ENCODE results near the gene GRB2.
"Not testable (repeated sequence)": the region's sequence is repeated elsewhere in the genome, so short reads cannot be mapped to it uniquely, and the experiment has no call there.

The GRB2 gene

GRCh38 chr17:75315541-75316243, 89.8 kb downstream of the GRB2 start:
- no peak for DNase-seq

DNA sequence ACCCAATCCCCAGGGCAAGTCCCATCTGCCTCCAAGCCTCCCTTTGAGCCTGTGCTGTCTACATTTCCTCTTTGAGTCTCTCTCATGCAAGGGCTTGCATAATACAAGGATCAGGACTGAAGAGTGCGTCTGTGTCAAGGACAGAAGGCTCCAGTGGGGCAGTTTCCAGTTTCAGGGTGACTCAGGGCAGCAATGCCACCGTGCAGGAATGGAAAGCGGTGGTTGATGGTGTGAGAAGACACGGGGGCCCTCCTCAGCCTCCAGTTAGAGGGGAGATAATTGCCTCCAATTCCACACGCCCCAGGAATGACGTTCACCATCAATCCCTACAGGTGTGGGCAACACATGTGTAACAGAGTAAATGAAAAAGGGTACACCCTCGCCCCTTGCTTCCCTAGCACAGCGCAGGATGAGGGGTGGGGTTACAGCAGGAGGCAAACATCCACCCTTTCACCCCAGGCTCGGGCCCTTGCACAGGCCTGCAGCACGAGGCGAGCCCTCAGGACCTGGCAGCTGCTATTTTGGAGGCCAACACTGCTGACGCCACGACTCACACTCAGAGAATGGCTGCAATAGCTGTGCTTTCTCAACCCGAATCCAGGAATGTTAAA, 91.4 kb downstream of the GRB2 start:
- DNase-seq, result no peak

GRCh38 chr17:75308732-75309629, 96.5 kb downstream of the GRB2 start:
- no peak for DNase-seq

DNA sequence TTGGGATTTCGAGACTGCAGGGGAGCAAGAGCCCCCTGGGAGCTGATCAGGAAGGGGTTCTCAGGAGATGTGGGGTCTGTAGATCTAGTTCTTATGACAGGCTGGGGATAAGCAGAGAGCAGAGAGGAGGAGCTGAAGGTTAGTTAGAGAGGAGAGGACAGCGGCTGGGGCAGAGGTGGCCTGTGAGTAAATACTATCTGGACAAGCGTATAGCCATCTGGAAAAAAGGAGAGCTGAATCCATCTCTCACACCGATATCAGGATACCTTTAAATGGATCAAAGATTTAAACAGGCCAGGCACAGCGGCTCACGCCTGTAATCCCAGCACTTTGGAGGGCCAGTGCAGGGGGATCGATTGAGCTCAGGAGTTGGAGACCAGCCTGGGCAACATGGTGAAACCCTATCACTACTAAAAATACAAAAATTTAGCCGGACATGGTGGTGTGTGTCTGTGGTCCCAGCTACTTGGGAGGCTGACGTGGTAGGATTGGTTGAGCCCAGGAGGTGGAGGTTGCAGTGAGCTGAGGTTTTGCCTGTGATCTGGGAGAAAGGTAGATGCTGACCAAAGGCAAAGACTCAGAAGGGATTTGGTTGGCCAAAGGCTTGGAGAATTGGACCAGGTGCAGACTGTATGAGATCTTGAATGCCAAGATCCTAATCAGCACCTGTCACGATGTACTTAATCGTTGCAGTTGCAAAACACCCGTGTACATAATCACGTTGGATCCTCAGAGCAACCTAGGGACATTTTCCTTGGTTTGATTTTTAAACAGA, 97.3 kb downstream of the GRB2 start:
- DNase-seq, result no peak

DNA sequence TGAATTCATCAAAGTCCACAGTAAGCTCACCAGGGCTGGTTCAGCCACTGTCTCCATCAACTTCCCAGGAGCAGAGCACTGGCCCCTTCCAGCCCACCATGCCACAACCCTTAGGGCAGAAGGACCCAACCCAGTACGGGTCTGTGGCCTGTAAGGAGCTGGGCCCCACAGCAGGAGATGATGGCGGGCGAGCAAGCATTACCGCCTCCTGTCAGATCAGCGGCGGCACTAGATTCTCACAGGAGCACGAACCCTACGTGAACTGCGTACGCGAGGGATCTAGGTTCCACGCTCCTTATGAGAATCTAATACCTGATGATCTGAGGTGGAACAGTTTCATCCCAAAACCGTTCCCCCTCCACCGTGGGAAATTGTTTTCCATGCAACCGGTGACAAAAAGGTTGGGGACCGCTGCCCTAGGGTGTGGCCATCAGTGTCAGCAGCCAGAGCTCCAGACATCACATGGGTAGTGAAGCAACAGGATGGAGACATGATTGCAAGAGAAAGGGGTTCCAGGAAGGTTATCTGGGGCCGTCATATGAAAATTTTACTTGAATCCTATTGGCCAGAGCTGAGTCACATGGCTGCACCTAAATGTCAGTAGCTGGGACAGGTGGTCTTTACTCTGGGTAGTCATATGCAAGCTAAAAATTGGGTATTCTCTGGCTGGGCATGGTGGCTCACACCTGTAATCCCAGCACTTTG, 103.8 kb downstream of the GRB2 start:
- no peak for DNase-seq

- no peak for DNase-seq
These were observed 104.4 kb downstream of the GRB2 start for GRCh38 chr17:75301049-75301448.

DNA sequence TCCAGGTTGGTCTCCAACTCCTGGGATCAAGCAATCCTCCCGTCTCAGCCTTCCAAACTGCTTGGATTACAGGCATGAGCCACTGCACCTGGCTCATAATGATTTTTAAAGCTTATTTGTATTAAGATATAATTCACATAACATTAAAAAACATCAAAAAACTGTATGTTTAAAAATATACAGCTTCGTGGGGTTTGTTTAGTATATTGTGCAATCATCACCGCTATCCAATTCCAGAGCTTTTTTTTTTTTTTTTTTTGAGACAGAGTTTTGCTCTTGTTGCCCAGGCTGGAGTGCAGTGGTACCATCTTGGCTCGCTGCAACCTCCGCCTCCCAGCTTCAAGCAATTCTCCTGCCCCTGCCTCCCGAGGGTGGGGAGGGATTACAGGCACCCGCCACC, 105.2 kb downstream of the GRB2 start:
- no peak for DNase-seq

DNA sequence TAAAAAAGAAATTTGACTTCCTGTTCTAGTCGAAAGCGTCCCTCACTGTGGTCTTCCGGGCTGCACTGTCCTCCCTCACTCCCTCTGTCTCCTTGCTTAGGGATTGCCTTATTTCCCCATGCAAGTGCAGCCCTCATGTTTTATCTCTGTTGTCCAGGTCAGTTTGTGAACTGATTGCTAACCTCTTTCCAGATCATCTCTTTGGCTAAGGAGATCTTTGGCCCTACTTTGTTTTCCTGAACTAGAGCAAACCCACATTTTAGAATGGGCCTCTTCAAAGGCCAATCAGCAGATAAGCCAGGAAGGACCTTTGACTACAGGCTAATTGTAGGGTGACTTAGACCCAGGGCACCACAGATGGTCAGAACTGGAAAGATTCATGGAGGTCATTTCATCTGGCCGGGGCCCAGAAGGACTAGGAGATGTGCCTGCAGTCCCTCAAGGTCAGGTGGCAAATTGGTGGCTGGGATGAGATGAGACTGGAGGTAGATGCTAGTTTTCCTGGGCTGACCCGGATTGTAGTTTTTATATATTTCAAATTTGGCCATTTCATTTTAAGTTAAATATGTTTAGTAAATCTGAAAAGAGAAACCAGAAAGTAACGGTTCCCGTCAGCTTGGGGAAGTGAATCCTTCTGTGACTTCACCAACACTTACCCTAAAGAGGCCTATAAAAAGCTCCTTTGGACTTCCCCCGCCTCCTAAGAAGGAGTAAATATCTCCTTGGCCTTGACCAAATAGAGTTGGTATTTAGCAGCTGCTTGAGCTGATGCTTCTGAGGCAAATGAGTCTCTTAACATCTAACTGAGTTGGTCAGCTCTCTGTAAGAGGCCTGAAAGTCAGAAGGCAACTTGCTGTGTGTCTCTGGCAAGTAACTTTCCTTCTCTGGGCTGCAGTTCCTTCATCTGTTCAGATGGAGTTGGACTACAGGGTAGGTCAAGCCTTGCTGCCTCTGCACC, 110.0 kb downstream of the GRB2 start:
- no peak for DNase-seq

GRCh38 chr17:75292810-75293448, 112.5 kb downstream of the GRB2 start:
- DNase-seq, result not testable (repeated sequence)

GRCh38 chr17:75289832-75290337, 115.6 kb downstream of the GRB2 start:
- DNase-seq, result no peak

DNA sequence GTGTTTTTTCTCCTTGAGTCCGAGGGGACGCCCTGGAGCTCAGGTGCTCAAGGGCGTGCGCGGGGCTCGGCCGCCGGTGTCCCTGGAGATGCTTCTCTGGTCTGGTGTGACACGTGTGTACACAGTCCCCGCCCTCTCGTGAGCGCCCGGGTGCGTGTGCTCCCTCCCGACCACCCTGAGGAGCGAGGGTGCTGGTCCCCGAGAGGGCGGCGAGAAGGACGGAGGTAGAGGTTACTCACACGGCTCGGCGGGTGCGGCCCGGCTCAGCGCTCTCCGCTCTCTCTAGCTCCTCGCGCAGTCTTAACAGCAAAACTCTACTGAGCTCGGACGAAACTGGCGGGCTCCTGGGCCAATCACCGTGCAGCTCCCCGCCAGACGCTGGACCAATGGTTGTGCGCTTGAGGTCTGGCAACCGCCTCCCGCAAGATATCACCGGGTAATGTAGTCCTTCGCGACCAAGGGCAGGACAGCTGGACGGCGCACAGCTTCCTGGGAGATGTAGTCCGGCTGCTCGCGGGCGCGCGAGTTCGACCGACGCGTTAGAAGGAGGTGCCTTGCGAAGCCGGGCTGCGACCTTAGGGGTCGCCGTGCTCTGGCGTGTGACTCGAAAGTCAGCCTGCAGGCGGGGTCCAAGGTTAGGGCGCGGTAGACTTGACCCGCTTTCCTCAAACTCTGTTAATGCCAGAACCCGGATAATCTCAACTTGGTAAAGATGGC, 116.2 kb downstream of the GRB2 start, which contains the start of gene SLC25A19:
Gene SLC25A19 (minus strand): TSS at position 319 of the 717 bp plus-strand sequence. CDS start 2,669 bp downstream, outside the sequence.
- DNase-seq, result peak; percentile 97

- DNase-seq, result no peak
These were observed 116.7 kb downstream of the GRB2 start for GRCh38 chr17:75288770-75289114.

DNA sequence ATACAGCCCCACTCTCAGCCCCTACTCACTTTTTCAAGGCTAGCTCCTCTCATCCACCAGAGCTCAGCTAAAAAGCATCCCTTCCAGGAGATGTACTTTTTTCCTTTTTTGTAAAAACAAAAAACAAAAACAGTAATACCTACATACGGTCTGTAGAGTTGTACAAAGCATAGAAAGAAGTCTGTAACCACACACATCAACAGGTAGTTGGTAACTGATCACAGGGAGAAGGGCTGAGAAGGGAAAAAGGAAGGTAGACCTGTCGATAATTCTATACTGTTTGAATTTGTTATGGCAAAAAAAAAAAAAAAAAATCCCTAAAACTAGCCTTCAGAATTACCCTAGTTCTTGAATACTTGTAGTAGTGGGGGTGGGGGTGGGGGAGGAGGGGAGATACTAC, 117.1 kb downstream of the GRB2 start:
- no peak for DNase-seq

GRCh38 chr17:75287221-75287620, 118.3 kb downstream of the GRB2 start:
- no peak for DNase-seq

DNA sequence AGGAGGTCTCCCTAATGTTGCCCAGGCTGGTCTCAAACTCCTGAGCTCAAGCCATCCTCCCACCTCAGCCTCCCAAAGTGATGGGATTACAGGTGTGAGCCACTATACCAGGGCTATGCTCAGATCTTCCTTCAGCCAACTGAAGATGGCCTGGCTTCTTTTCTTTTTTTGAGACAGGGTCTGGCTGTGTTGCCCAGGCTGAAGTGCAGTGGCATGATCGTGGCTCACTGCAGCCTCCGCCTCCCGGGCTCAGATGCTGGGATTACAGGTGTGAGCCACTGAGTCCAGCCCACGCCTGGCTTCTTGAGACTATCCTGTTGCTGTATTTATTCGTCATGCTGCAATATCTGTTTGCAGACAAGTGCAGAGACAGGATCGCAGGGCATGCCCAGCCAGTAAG, 120.4 kb downstream of the GRB2 start:
- DNase-seq, result no peak

DNA sequence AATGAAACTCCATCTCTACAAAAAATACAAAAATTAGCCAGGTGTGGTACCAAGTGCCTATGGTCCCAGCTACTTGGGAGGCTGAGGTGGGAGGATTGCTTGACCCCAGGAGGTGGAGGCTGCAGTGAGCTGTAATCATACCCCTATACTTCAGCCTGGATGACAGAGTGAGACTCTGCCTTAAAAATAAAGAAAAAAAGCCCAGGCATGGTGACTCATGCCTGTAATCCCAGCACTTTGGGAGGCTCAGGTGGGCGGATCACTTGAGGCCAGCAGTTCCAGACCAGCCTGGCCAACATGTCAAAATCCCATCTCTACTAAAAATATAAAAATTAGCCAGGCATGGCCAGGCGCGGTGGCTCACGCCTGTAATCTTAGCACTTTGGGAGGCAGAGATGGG, 125.3 kb downstream of the GRB2 start:
- not testable (repeated sequence) for DNase-seq

- no peak for DNase-seq
These were observed 127.8 kb downstream of the GRB2 start for GRCh38 chr17:75277664-75278071.

DNA sequence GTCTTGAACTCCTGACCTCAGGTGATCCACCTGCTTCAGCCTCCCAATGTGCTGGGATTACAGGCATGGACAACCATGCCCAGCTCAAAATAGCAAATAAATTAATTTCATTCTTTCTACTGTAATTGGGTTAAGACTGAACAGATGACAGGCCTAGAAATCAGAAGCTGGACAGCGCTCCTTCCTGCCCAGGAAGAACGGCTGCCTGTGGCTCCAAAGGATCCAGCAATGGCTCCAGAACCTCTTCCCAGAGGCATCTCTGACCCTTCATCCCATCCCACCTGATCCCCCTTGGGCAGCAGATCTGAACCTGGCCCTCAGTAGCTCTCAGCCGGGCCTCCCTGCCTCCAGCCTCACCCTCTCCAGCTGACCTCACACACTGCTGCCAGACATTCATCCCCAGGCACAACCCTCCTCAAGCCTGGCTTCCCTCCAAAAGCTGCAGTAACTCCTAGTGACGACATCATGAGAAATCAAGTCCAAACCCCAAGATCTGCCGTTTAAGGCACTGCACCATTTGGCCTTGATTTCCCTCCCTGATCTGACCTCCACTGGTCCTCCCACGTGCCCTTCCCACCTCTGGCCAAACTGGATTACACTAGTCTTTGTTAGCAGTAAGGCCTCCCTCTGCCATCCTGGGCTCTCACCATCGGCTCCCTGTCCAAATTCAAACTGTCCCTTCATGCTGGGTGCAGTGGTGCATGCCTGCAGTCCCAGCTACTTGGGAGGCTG, 131.3 kb downstream of the GRB2 start:
- DNase-seq, result no peak

DNA sequence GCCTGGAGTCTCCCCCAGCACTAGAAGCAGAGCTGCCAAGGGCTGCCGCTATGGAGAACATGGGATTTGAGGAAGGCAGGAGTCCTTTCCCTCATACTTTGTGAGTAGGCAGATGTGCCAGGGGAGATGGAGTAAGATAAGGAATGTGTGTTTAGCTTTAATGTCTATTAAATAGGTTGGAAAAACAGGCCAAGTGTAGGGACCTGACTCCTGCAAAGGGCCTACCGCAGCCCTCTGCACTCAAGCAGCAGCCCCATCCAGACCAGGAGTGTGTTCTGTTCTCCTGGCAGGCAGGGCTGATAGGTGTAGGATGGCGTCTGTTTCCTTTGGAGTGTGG, 132.7 kb downstream of the GRB2 start:
- DNase-seq, result no peak

All from retina (tissue), 1 donor.